GM12878 (cell line): ENCODE data around the gene MESP2. TPM values are rescaled to one million over a fixed set of nuclear protein-coding genes. Genes with fewer than 3 reads are reported as not detected.

Experiments
- ATAC-seq: fragments of 200-7000 bp; cut with Tn5 transposase; 3 replicates; pipeline ENCODE4 v1.9.1; 2020; ENCODE audit warnings: mild to moderate bottlenecking, moderate library complexity
- BruUV-seq: library from RNA; stranded (reverse); fragments of 400-500 nt; replicated peaks from 2 replicates; lab custom pipeline; 2021; lab: Mats Ljungman, UMichigan
- CTCF ChIA-PET: fragments of 300-600 bp; sonication (Branson Sonifier 250); formaldehyde crosslinking; extraction: SDS; loops from one replicate; lab custom pipeline; 2021; ENCODE audit warnings: inconsistent platforms; lab: Yijun Ruan, JAX
- POLR2A ChIA-PET: fragments of 350-600 bp; formaldehyde crosslinking; extraction: SDS; loops from one replicate; lab custom pipeline; 2021; ENCODE audit warnings: inconsistent platforms; lab: Charles Lee
- RAD21 ChIA-PET: fragments of 300-600 bp; sonication (Branson Sonifier 250); formaldehyde crosslinking; loops from one replicate; lab custom pipeline; 2023; ENCODE audit warnings: antibody characterized with exemption; ENCODE audit not compliant: unreplicated experiment; lab: Charles Lee
- SMC1A ChIA-PET: fragments of 300-600 bp; sonication (Branson Sonifier 250); formaldehyde crosslinking; loops from one replicate; lab custom pipeline; 2023; ENCODE audit not compliant: unreplicated experiment, uncharacterized antibody; lab: Charles Lee
- DNase-seq: peaks from one replicate; pipeline ENCODE4 v3.0.0-alpha.2; 2011; ENCODE audit warnings: low read depth, low spot score
- FAIRE-seq: peaks from 3 replicates; lab custom pipeline; 2011; peaks lifted over from hg19 to GRCh38; lab: Jason Lieb, UNC
- H2AFZ ChIP-seq: 2 replicates; pipeline ENCODE4 v1.6.0; 2011; ENCODE audit warnings: low read depth, low read length, control low read depth; ENCODE audit not compliant: control insufficient read depth
- H3K27ac ChIP-seq: 2 replicates; pipeline ENCODE4 v1.5.1; 2011; ENCODE audit warnings: control low read depth; ENCODE audit not compliant: control insufficient read depth, insufficient read depth
- H3K27me3 ChIP-seq, 2 experiments: replicated peaks in 1 of 2; 2 replicates each; pipeline versions ENCODE4 v1.6.0 to v1.6.1; 2011; ENCODE audit warnings: low read length in 1 of 2; ENCODE audit not compliant: control insufficient read depth in 2 of 2, insufficient read depth in 2 of 2
- H3K36me3 ChIP-seq, 2 experiments: 2 replicates each; pipeline ENCODE4 v1.5.1; 2011; ENCODE audit warnings: low read length in 1 of 2; ENCODE audit not compliant: control insufficient read depth in 2 of 2, insufficient read depth in 2 of 2
- H3K4me1 ChIP-seq: 2 replicates; pipeline ENCODE4 v1.6.1; 2011; ENCODE audit warnings: mild to moderate bottlenecking, low read length, moderate library complexity, mixed read lengths; ENCODE audit not compliant: control insufficient read depth, insufficient read depth
- H3K4me2 ChIP-seq: 2 replicates; pipeline ENCODE4 v1.6.0; 2011; ENCODE audit warnings: control low read depth; ENCODE audit not compliant: control insufficient read depth, insufficient read depth
- H3K4me3 ChIP-seq: fragments of 200-600 bp; sonication (generic); 2 replicates; pipeline ENCODE4 v1.5.1; 2016
- H3K79me2 ChIP-seq: 2 replicates; pipeline ENCODE4 v1.6.0; 2011; ENCODE audit warnings: low read length; ENCODE audit not compliant: control insufficient read depth, insufficient read depth
- H3K9ac ChIP-seq: 2 replicates; pipeline ENCODE4 v1.8.0; 2011; ENCODE audit warnings: low read length, control low read depth, mixed read lengths; ENCODE audit not compliant: control insufficient read depth, insufficient read depth
- H3K9me3 ChIP-seq: replicated peaks from 3 replicates; pipeline ENCODE4 v1.5.1; 2011; ENCODE audit warnings: mild to moderate bottlenecking, low read length; ENCODE audit not compliant: control insufficient read depth, insufficient read depth
- H4K20me1 ChIP-seq: 2 replicates; pipeline ENCODE4 v1.6.0; 2011; ENCODE audit not compliant: control insufficient read depth, insufficient read depth
- BHLHE40 ChIP-seq, 2 experiments: fragments of 450-650 bp in 1 of 2; IDR thresholded peaks; 2 replicates each; pipeline ENCODE4 v1.6.1; 2011 to 2017; ENCODE audit warnings: low read depth in 2 of 2, borderline replicate concordance in 1 of 2, improper control_type of control experiment in 1 of 2, low read length in 1 of 2, mild to moderate bottlenecking in 1 of 2
- BMI1 ChIP-seq: fragments of 450-650 bp; IDR thresholded peaks from 2 replicates; pipeline ENCODE4 v1.6.1; 2016; ENCODE audit warnings: mild to moderate bottlenecking, moderate library complexity, borderline replicate concordance
- CBX5 ChIP-seq: sonication (generic); IDR thresholded peaks from 2 replicates; pipeline ENCODE4 v1.6.1; 2016; ENCODE audit warnings: low read depth, moderate library complexity, mild to moderate bottlenecking, inconsistent platforms
- DPF2 ChIP-seq: fragments of 450-650 bp; IDR thresholded peaks from 2 replicates; pipeline ENCODE4 v1.6.1; 2017; ENCODE audit warnings: mild to moderate bottlenecking
- ETV6 ChIP-seq, 2 experiments: fragments of 450-650 bp in 1 of 2; IDR thresholded peaks in 1 of 2; conservative IDR thresholded peaks in 1 of 2; 2 replicates each; pipeline ENCODE4 v1.6.1; 2014; ENCODE audit warnings: antibody characterized with exemption in 1 of 2, borderline replicate concordance in 1 of 2, low read depth in 1 of 2, mild to moderate bottlenecking in 1 of 2, moderate library complexity in 1 of 2
- HCFC1 ChIP-seq: fragments of 150-350 bp; IDR thresholded peaks from 2 replicates; pipeline ENCODE4 v1.6.1; 2014; ENCODE audit warnings: low read length
- HDAC2 ChIP-seq: fragments of 200-600 bp; sonication (generic); IDR thresholded peaks from 2 replicates; pipeline ENCODE4 v1.6.1; 2017
- LARP7 ChIP-seq: fragments of 450-650 bp; IDR thresholded peaks from 2 replicates; pipeline ENCODE4 v1.6.1; 2017; ENCODE audit warnings: mild to moderate bottlenecking
- MAX ChIP-seq: IDR thresholded peaks from 2 replicates; pipeline ENCODE4 v1.6.1; 2012; ENCODE audit warnings: low read depth, low read length, improper control_type of control experiment
- MEF2B ChIP-seq: fragments of 450-650 bp; IDR thresholded peaks from 2 replicates; pipeline ENCODE4 v1.6.1; 2018; ENCODE audit warnings: mild to moderate bottlenecking, moderate library complexity; ENCODE audit not compliant: partially characterized antibody, poor library complexity, severe bottlenecking
- POLR2AphosphoS2 ChIP-seq: IDR thresholded peaks from 2 replicates; pipeline ENCODE4 v1.6.1; 2011; ENCODE audit warnings: low read depth, mild to moderate bottlenecking, low read length, improper control_type of control experiment, moderate library complexity
- SMAD5 ChIP-seq: IDR thresholded peaks from 2 replicates; pipeline ENCODE4 v1.6.1; 2016; ENCODE audit warnings: antibody characterized with exemption, low read depth
- ZSCAN29 ChIP-seq: fragments of 450-650 bp; IDR thresholded peaks from 2 replicates; pipeline ENCODE4 v1.6.1; 2017; ENCODE audit warnings: mild to moderate bottlenecking, moderate library complexity
- WGBS: methylation state at CpG from one replicate; pipeline ENCODE4 v1.1.6; 2016; ENCODE audit warnings: low lambda C conversion rate; ENCODE audit not compliant: insufficient replicate concordance, insufficient coverage; ENCODE audit errors: missing lambda C conversion rate; 5-methylcytosine and 5-hydroxymethylcytosine counted together
- in situ Hi-C: fragments of 300-500 bp; cut with MboI; formaldehyde crosslinking; loops from 9 replicates; pipeline ENCODE4 v1.14.3; 2018; ENCODE audit warnings: mixed read lengths
- intact Hi-C: fragments of 100-400 bp; cut with micrococcal nuclease; formaldehyde crosslinking; loops from one replicate; pipeline ENCODE4 v1.14.2; 2022; ENCODE audit not compliant: unreplicated experiment
- polyA plus RNA-seq, 11 experiments: library from polyadenylated mRNA; depleted of rRNA in 4 of 11; unstranded in 6 of 11; stranded (reverse) in 5 of 11; fragments of >200 nt; fragmentation: Nextera tagmentation in 4 of 11; fragmentation: Illumina TruSeq in 1 of 11; extraction: Ambion mirVana in 4 of 11; extraction: Trizol in 1 of 11; gene quantifications; 1 replicate in 1 of 11; 2 replicates in 10 of 11; pipeline versions ENCODE4 v1.2.1 to v1.2.3, GENCODE V29; 2011 to 2016; ENCODE audit warnings: inconsistent platforms in 2 of 11, missing spikeins in 2 of 11, low read depth in 1 of 11
- total RNA-seq, 4 experiments: library from RNA; depleted of rRNA in 3 of 4; stranded (reverse); fragments of >200 nt in 3 of 4; fragmentation: Illumina TruSeq in 1 of 4; extraction: Trizol in 1 of 4; gene quantifications; 2 replicates each; pipeline versions ENCODE4 v1.2.1 to v1.2.3, GENCODE V29; 2013 to 2021
- TF ChIP-seq, protein P1 (sequence below): fragments of 450-650 bp; IDR thresholded peaks from 2 replicates; pipeline ENCODE4 v1.6.1; 2017; ENCODE audit warnings: mild to moderate bottlenecking, moderate library complexity

The MESP2 gene
- total and polyA plus RNA-seq, 10 of the 15 experiments (the other 5 are each of a cell fraction or from before 2014, with no cell fraction given) = 0.04 TPM; not detected in 9

- TF ChIP-seq BHLHE40 (IDR thresholded peaks at IDR 0.05; ENCODE audit: borderline replicate concordance in 1 of 2, low read depth in 2 of 2, low read length in 1 of 2) (peak in 1 of 2 experiments; percentile 67; a peak in 2 of 4 replicates), LARP7 (peak; percentile 44; the same call in 1 of the 2 replicates), MAX (0 out of 2 replicates have a peak, but pooled peaks have one; percentile 40), DPF2 (peak; percentile 22; the same call in 1 of the 2 replicates)
Measured at GRCh38 chr15:89776274-89777072, at the start of gene MESP2 (continued).

DNA sequence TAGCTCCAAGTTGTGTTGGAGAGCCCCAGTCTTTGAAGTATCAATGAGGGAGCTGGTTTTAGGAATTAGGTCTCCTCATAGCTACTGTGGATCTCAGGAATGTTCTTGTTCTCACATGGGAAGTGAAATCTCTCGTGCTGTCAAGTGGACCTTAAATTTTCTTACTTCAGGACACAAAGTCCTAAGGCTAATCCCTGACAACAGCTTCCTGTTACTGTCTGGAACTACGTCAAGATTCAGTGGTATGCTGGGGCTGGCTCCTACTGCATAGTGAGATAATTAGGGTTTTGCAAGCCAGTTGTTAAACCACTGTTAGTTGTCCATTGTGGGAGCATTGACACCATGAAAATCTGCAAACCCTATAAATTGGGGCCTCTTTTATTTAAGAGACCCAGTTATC lies 47.9 kb upstream of the MESP2 start:
- Histone ChIP-seq H3K9me3 (no peaks in the 10 kb centered on the region; the same call in 1 of the 3 replicates), H3K27ac (no peak overlapping the region), H3K4me2 (no peak overlapping the region), H3K27me3 (no peaks in the 10 kb centered on the region; a peak in 1 of 4 replicates), H3K4me1 (no peaks in the 10 kb centered on the region), H3K9ac (no peak overlapping the region), H3K79me2 (no peaks in the 10 kb centered on the region), H3K36me3 (no peaks in the 10 kb centered on the region), H2AFZ (no peak overlapping the region), H4K20me1 (no peaks in the 10 kb centered on the region), H3K4me3 (no peak overlapping the region)
- FAIRE-seq (no peak), ATAC-seq (no peak), DNase-seq (no peak)
- WGBS = 13% methylated on average over 2 of the region's 2 CpGs
- ChIA-PET POLR2A (no interaction called here), SMC1A (no interaction called here), RAD21 (no interaction called here), CTCF (interaction anchor here (0.5 to 4.1 kb wide), 4 partner anchors 9 to 26 kb away, joined by 3 to 23 read pairs (median 3); no protein-coding TSS in a partner anchor)
- in situ Hi-C loops (no loop called here), intact Hi-C loops (no loop called here)
- no TSS peak for BruUV-seq
- TF ChIP-seq, protein P1, sequence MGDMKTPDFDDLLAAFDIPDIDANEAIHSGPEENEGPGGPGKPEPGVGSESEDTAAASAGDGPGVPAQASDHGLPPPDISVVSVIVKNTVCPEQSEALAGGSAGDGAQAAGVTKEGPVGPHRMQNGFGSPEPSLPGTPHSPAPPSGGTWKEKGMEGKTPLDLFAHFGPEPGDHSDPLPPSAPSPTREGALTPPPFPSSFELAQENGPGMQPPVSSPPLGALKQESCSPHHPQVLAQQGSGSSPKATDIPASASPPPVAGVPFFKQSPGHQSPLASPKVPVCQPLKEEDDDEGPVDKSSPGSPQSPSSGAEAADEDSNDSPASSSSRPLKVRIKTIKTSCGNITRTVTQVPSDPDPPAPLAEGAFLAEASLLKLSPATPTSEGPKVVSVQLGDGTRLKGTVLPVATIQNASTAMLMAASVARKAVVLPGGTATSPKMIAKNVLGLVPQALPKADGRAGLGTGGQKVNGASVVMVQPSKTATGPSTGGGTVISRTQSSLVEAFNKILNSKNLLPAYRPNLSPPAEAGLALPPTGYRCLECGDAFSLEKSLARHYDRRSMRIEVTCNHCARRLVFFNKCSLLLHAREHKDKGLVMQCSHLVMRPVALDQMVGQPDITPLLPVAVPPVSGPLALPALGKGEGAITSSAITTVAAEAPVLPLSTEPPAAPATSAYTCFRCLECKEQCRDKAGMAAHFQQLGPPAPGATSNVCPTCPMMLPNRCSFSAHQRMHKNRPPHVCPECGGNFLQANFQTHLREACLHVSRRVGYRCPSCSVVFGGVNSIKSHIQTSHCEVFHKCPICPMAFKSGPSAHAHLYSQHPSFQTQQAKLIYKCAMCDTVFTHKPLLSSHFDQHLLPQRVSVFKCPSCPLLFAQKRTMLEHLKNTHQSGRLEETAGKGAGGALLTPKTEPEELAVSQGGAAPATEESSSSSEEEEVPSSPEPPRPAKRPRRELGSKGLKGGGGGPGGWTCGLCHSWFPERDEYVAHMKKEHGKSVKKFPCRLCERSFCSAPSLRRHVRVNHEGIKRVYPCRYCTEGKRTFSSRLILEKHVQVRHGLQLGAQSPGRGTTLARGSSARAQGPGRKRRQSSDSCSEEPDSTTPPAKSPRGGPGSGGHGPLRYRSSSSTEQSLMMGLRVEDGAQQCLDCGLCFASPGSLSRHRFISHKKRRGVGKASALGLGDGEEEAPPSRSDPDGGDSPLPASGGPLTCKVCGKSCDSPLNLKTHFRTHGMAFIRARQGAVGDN = no peak
- TF ChIP-seq ZSCAN29 (no peak), POLR2AphosphoS2 (no peak), MAX (no peak), CBX5 (no peak), MEF2B (no peak), ETV6 (conservative IDR thresholded peaks at IDR 0.05 in 1 of 2, IDR thresholded peaks at IDR 0.05 in 1 of 2; ENCODE audit: borderline replicate concordance in 1 of 2, low read depth in 1 of 2) (no peak), BMI1 (no peak), HDAC2 (no peak), HCFC1 (no peak), SMAD5 (no peak)
